Measurements from ENCODE around the gene ISG15.

The ISG15 gene

DNA sequence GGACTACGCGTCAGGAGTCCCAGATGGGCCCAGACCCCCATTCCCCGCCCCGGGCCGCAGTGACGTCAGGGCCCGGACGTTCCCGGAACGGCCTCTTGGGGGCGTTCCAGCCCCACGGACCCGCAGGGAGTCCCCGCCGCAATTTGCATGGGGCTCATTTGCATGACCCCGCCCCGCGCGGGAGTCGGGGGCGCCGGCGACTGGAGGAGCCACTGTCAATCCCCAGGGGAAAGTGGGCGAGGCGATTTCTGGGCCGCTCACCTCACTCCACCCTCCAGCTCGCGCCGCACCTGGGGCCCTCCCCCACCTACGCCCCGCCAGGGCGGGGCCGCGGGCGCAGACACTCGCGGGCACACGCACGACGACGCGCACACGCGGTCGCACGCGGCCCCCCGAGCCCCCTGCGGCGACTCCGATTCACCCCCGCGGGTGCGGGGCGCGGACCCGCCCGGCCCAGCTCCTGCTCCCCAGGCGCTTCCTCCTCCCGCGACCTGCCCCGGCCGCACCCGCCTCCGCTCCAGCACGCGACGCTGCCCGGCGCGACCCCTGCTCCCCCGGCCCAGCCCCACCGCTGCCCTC, 19.8 kb downstream of the ISG15 start:
- no peak overlapping the region for H3K9ac ChIP-seq (ENCODE audit: low read length)

DNA sequence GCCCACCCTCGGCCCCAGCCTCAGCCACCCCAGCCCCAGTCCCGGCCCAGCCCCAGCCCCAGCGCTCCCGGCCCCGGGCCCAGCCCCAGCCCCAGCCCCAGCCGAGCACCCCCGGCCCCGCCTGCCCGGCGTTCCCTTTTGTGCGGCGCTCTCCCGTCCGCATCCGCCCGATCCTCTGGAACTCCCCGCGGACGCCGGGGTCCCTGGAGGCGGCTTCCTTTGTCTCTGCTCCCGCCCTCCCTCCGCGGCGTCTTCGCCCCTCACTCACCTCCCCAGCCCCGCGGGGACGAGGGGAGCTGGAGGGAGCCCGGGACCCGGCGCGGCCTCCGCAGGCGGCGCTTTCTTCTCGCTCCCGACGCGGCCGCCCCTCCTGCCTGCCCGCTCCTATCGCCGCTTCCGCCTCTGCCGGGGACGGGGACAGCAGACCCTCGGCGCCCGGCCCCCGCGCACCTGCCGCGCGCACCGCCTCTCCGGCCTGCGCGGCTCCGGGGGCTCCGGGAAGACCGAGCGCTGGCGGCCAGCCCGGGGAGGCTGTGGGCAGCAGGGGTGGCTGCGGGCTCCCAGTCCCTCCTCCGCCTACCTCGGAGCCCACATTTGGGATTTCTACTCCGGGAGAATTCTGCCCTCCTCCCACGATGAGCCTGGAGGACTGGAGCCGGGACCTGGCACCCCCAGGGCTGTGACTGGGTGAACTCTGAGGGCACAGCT, 20.6 kb downstream of the ISG15 start:
- Histone ChIP-seq H3K36me3 (ENCODE audit: control insufficient read depth, insufficient read depth, low read length) (no peaks in the 10 kb centered on the region), H3K27me3 (ENCODE audit: control insufficient read depth, insufficient read depth, low read length) (peaks cover 42% of the 10 kb centered on the region), H3K9me3 (ENCODE audit: control insufficient read depth, low read length) (no peaks in the 10 kb centered on the region), H3K9ac (ENCODE audit: low read length) (no peak overlapping the region), H3K4me1 (ENCODE audit: control insufficient read depth, insufficient read depth, low read length) (peaks cover 12% of the 10 kb centered on the region), H3K4me3 (ENCODE audit: low read length) (no peak overlapping the region)

More for the DNA sequence above, 19.8 kb downstream of the ISG15 start:
- Histone ChIP-seq H3K4me1 (ENCODE audit: control insufficient read depth, insufficient read depth, low read length) (peaks cover 11% of the 10 kb centered on the region), H3K36me3 (ENCODE audit: control insufficient read depth, insufficient read depth, low read length) (no peaks in the 10 kb centered on the region), H3K27me3 (ENCODE audit: control insufficient read depth, insufficient read depth, low read length) (peaks cover 34% of the 10 kb centered on the region), H3K9me3 (ENCODE audit: control insufficient read depth, low read length) (no peaks in the 10 kb centered on the region), H3K4me3 (ENCODE audit: low read length) (no peak overlapping the region)

GRCh38 chr1:1034439-1034781, 21.1 kb downstream of the ISG15 start:
- Histone ChIP-seq H3K9ac (ENCODE audit: low read length) (no peak overlapping the region), H3K4me1 (ENCODE audit: control insufficient read depth, insufficient read depth, low read length) (peaks cover 17% of the 10 kb centered on the region), H3K9me3 (ENCODE audit: control insufficient read depth, low read length) (no peaks in the 10 kb centered on the region), H3K36me3 (ENCODE audit: control insufficient read depth, insufficient read depth, low read length) (no peaks in the 10 kb centered on the region), H3K27me3 (ENCODE audit: control insufficient read depth, insufficient read depth, low read length) (peaks cover 47% of the 10 kb centered on the region), H3K4me3 (ENCODE audit: low read length) (no peak overlapping the region)

DNA sequence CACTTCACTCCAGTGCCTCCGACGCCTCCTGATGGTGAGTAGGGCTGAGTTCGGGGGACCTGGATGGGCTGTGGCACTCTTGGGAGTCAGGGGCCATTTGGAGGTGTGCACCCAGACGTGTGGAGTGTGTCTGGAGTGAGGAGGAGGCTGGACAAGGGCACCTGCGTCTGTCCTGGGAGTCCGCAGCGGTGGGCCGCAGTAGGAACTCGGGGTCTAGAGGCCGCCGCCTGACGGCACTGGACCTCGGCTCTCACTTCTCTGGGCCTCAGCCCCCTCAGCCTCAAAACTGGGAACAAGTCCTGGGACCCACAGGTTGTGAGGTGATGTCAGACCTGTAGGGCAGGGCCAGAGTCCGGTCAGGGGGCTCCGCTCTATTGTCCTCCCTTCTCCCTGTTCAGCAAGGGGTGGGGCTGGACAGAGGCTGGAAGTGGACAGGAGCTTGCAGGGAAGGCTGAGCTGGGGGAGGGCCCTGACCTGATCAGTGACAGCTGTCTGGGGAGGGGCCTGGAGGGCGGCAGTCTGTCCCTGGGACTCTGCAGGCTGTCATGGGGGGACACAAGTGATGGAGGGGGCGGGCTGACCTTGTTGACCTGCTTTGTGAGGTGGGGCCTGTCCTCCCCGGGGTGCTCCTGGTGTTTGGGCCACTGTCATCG, 22.1 kb downstream of the ISG15 start:
- Histone ChIP-seq H3K4me3 (ENCODE audit: low read length) (no peak overlapping the region), H3K36me3 (ENCODE audit: control insufficient read depth, insufficient read depth, low read length) (no peaks in the 10 kb centered on the region), H3K9ac (ENCODE audit: low read length) (no peak overlapping the region), H3K9me3 (ENCODE audit: control insufficient read depth, low read length) (no peaks in the 10 kb centered on the region), H3K27me3 (ENCODE audit: control insufficient read depth, insufficient read depth, low read length) (peaks cover 55% of the 10 kb centered on the region), H3K4me1 (ENCODE audit: control insufficient read depth, insufficient read depth, low read length) (peaks cover 27% of the 10 kb centered on the region)

- H3K9me3 ChIP-seq (ENCODE audit: control insufficient read depth, low read length), result no peaks in the 10 kb centered on the region
- H3K9ac ChIP-seq (ENCODE audit: low read length), result no peak overlapping the region
- peaks cover 19% of the 10 kb centered on the region for H3K4me1 ChIP-seq (ENCODE audit: control insufficient read depth, insufficient read depth, low read length)
- peaks cover 46% of the 10 kb centered on the region for H3K27me3 ChIP-seq (ENCODE audit: control insufficient read depth, insufficient read depth, low read length)
- H3K36me3 ChIP-seq (ENCODE audit: control insufficient read depth, insufficient read depth, low read length), result no peaks in the 10 kb centered on the region
- H3K4me3 ChIP-seq (ENCODE audit: low read length), result no peak overlapping the region
These were observed 24.4 kb downstream of the ISG15 start for GRCh38 chr1:1037366-1038327.

GRCh38 chr1:1038694-1039093, 25.4 kb downstream of the ISG15 start:
- Histone ChIP-seq H3K9ac (ENCODE audit: low read length) (no peak overlapping the region), H3K4me3 (ENCODE audit: low read length) (no peak overlapping the region), H3K36me3 (ENCODE audit: control insufficient read depth, insufficient read depth, low read length) (no peaks in the 10 kb centered on the region), H3K9me3 (ENCODE audit: control insufficient read depth, low read length) (no peaks in the 10 kb centered on the region), H3K27me3 (ENCODE audit: control insufficient read depth, insufficient read depth, low read length) (peaks cover 44% of the 10 kb centered on the region), H3K4me1 (ENCODE audit: control insufficient read depth, insufficient read depth, low read length) (peaks cover 17% of the 10 kb centered on the region)

DNA sequence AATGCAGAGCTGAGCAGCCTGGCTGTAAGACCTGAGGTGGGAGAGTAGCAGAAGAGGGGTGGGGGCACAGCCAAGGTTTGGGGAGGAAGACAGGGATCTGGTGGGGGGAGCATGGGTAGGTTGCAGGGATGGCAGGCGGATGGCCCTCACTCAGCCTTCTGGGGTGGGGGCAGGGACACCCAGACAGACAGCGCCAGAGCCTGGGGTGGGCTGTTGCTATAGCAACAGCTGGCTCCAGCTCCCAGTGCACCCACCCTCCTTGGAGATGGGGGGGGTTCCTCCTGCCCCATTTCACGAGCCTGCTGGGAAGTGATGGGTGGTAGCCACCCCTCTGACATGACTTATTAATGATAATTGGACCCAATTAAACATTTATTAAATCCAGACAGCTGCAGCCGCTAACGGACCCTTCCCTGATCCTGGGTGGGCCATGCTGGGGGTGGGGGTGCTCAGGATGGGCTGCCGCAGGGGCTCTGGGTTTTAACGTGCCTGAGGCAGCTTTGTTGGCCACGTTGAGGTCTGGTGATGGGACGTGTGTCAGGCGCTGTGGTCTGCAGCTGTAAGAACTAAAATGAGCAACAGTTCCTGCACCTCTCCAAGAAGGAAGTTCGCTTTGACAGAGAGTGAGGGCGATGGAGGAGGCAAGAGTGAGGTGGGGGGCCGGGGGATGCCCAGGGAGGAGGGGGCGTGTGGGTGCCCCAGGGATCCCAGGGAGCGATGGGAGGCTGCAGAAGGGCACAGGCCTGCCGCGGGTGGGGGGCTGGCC, 26.0 kb downstream of the ISG15 start:
- H3K9ac ChIP-seq (ENCODE audit: low read length), result no peak overlapping the region
- no peaks in the 10 kb centered on the region for H3K9me3 ChIP-seq (ENCODE audit: control insufficient read depth, low read length)
- H3K27me3 ChIP-seq (ENCODE audit: control insufficient read depth, insufficient read depth, low read length), result peaks cover 40% of the 10 kb centered on the region
- H3K4me3 ChIP-seq (ENCODE audit: low read length), result no peak overlapping the region
- peaks cover 17% of the 10 kb centered on the region for H3K4me1 ChIP-seq (ENCODE audit: control insufficient read depth, insufficient read depth, low read length)
- no peaks in the 10 kb centered on the region for H3K36me3 ChIP-seq (ENCODE audit: control insufficient read depth, insufficient read depth, low read length)

GRCh38 chr1:1040004-1040991, 27.0 kb downstream of the ISG15 start:
- peaks cover 35% of the 10 kb centered on the region for H3K27me3 ChIP-seq (ENCODE audit: control insufficient read depth, insufficient read depth, low read length)
- no peak overlapping the region for H3K9ac ChIP-seq (ENCODE audit: low read length)
- H3K36me3 ChIP-seq (ENCODE audit: control insufficient read depth, insufficient read depth, low read length), result no peaks in the 10 kb centered on the region
- H3K9me3 ChIP-seq (ENCODE audit: control insufficient read depth, low read length), result no peaks in the 10 kb centered on the region
- peaks cover 17% of the 10 kb centered on the region for H3K4me1 ChIP-seq (ENCODE audit: control insufficient read depth, insufficient read depth, low read length)
- no peak overlapping the region for H3K4me3 ChIP-seq (ENCODE audit: low read length)

- no peaks in the 10 kb centered on the region for H3K9me3 ChIP-seq (ENCODE audit: control insufficient read depth, low read length)
- peaks cover 17% of the 10 kb centered on the region for H3K4me1 ChIP-seq (ENCODE audit: control insufficient read depth, insufficient read depth, low read length)
- H3K9ac ChIP-seq (ENCODE audit: low read length), result no peak overlapping the region
- peaks cover 34% of the 10 kb centered on the region for H3K27me3 ChIP-seq (ENCODE audit: control insufficient read depth, insufficient read depth, low read length)
- H3K36me3 ChIP-seq (ENCODE audit: control insufficient read depth, insufficient read depth, low read length), result no peaks in the 10 kb centered on the region
- H3K4me3 ChIP-seq (ENCODE audit: low read length), result no peak overlapping the region
These were observed 27.8 kb downstream of the ISG15 start for GRCh38 chr1:1041092-1041523.

- Histone ChIP-seq H3K4me1 (ENCODE audit: control insufficient read depth, insufficient read depth, low read length) (peaks cover 17% of the 10 kb centered on the region), H3K36me3 (ENCODE audit: control insufficient read depth, insufficient read depth, low read length) (no peaks in the 10 kb centered on the region), H3K27me3 (ENCODE audit: control insufficient read depth, insufficient read depth, low read length) (peaks cover 26% of the 10 kb centered on the region), H3K9ac (ENCODE audit: low read length) (no peak overlapping the region), H3K4me3 (ENCODE audit: low read length) (no peak overlapping the region), H3K9me3 (ENCODE audit: control insufficient read depth, low read length) (no peaks in the 10 kb centered on the region)
These were observed 28.6 kb downstream of the ISG15 start for GRCh38 chr1:1041873-1042272.
